Measurements from ENCODE around the gene KIAA1958. TPM values are rescaled to one million over a fixed set of nuclear protein-coding genes. Genes with fewer than 3 reads are reported as not detected.

KIAA1958 gene
- total and polyA plus RNA-seq, 10 of the 15 experiments (the other 5 are each of a cell fraction or from before 2014, with no cell fraction given), result 0.53 to 8.7 (median 4.0) TPM

GRCh38 chr9:112562235-112562958 lies 75.8 kb downstream of the KIAA1958 start:
- Histone ChIP-seq H3K27me3 (replicated peaks in 1 of 2; ENCODE audit: control insufficient read depth in 2 of 2, insufficient read depth in 2 of 2, low read length in 1 of 2) (no peaks in the 10 kb centered on the region), H3K79me2 (ENCODE audit: control insufficient read depth, insufficient read depth, low read length) (no peaks in the 10 kb centered on the region; the same call in 1 of the 2 replicates), H3K4me2 (ENCODE audit: control insufficient read depth, insufficient read depth) (no peak overlapping the region), H3K4me3 (no peak overlapping the region), H3K27ac (ENCODE audit: control insufficient read depth, insufficient read depth) (no peak overlapping the region), H4K20me1 (ENCODE audit: control insufficient read depth, insufficient read depth) (no peaks in the 10 kb centered on the region), H3K36me3 (ENCODE audit: control insufficient read depth in 2 of 2, insufficient read depth in 2 of 2, low read length in 1 of 2) (no peaks in the 10 kb centered on the region), H3K4me1 (ENCODE audit: control insufficient read depth, insufficient read depth, low read length) (no peaks in the 10 kb centered on the region), H2AFZ (ENCODE audit: control insufficient read depth, low read depth, low read length) (no peak overlapping the region), H3K9me3 (replicated peaks; ENCODE audit: control insufficient read depth, insufficient read depth, low read length) (no peaks in the 10 kb centered on the region), H3K9ac (ENCODE audit: control insufficient read depth, insufficient read depth, low read length) (no peak overlapping the region)
- in situ Hi-C loops (cut with MboI) (no loop called here), intact Hi-C loops (cut with micrococcal nuclease; ENCODE audit: unreplicated experiment) (no loop called here)
- SMC1A ChIA-PET (ENCODE audit: uncharacterized antibody, unreplicated experiment), result no interaction called here
- DNase-seq (ENCODE audit: low read depth, low spot score), result no peak
- CTCF ChIA-PET, result interaction anchor here (0.7 kb wide), 1 partner anchor 1441 kb away, joined by 3 read pairs; no protein-coding TSS in a partner anchor
- WGBS (ENCODE audit: insufficient coverage, insufficient replicate concordance, low lambda C conversion rate, missing lambda C conversion rate), result 94% methylated on average over 4 of the region's 4 CpGs
- TF ChIP-seq NFXL1 (IDR thresholded peaks at IDR 0.05; ENCODE audit: borderline replicate concordance), result no peak
- no peak for TF ChIP-seq CBX3 (IDR thresholded peaks at IDR 0.05; ENCODE audit: borderline replicate concordance, low read depth)
- TF ChIP-seq MXI1 (IDR thresholded peaks at IDR 0.05; ENCODE audit: low read depth, low read length), result no peak
- no peak for TF ChIP-seq ZBTB4 (CRISPR knock-in tag; IDR thresholded peaks at IDR 0.05)
- no peak for TF ChIP-seq TBL1XR1 (IDR thresholded peaks at IDR 0.05; ENCODE audit: low read depth, low read length)
- TF ChIP-seq CREB1 (IDR thresholded peaks at IDR 0.05; ENCODE audit: low read depth), result no peak
- TF ChIP-seq BCL11A (IDR thresholded peaks at IDR 0.05; ENCODE audit: low read depth, low read length), result no peak
- TF ChIP-seq CHD1 (IDR thresholded peaks at IDR 0.05; ENCODE audit: low read depth, low read length), result no peak
- no peak for TF ChIP-seq ZBTB11 (CRISPR knock-in tag; IDR thresholded peaks at IDR 0.05)
- no peak for TF ChIP-seq ZNF217 (IDR thresholded peaks at IDR 0.05)
- TF ChIP-seq STAT1 (conservative IDR thresholded peaks at IDR 0.05), result no peak
- TF ChIP-seq PRDM15 (CRISPR knock-in tag; IDR thresholded peaks at IDR 0.05), result no peak
- no peak for TF ChIP-seq WRNIP1 (IDR thresholded peaks at IDR 0.05; ENCODE audit: borderline replicate concordance, low read depth, low read length)
- BruUV-seq (replicated peaks), result no TSS peak
- RAD21 ChIA-PET (ENCODE audit: unreplicated experiment), result no interaction called here
- POLR2A ChIA-PET, result interaction anchor here (0.6 to 0.7 kb wide), 3 partner anchors 15 to 113 kb away, joined by 3 to 4 read pairs (median 3); no protein-coding TSS in a partner anchor
- no peak for FAIRE-seq
- no peak for ATAC-seq

All from GM12878 (cell line).